GM23248 (cell line): ENCODE results near the gene ZNF574.

Source experiments
- EZH2 ChIP-seq: fragments of 200-600 bp; sonication (generic); IDR thresholded peaks from 2 replicates; pipeline ENCODE4 v1.6.1; 2018; ENCODE audit warnings: antibody characterized with exemption, mild to moderate bottlenecking; ENCODE audit not compliant: insufficient read depth, poor library complexity, severe bottlenecking
- EZH2phosphoT487 ChIP-seq: fragments of 200-600 bp; sonication (generic); IDR thresholded peaks from 2 replicates; pipeline ENCODE4 v1.6.1; 2018; ENCODE audit warnings: antibody characterized with exemption, moderate library complexity, mild to moderate bottlenecking, low read depth; ENCODE audit not compliant: insufficient read depth

GRCh38 chr19:42121036-42121621 is 45.2 kb downstream of the ZNF574 start:
- TF ChIP-seq EZH2 (no peak), EZH2phosphoT487 (no peak)
